HG02884 (cell line): ENCODE data around the gene TCF12.
"Not testable (repeated sequence)": the region's sequence is repeated elsewhere in the genome, so short reads cannot be mapped to it uniquely, and the experiment has no call there.

ENCODE experiments used
- ATAC-seq: cut with Tn5 transposase; IDR thresholded peaks from one replicate; pipeline ENCODE4 v1.9.1; 2021; ENCODE audit warnings: mild to moderate bottlenecking, moderate library complexity; ENCODE audit not compliant: unreplicated experiment

TCF12 gene

DNA sequence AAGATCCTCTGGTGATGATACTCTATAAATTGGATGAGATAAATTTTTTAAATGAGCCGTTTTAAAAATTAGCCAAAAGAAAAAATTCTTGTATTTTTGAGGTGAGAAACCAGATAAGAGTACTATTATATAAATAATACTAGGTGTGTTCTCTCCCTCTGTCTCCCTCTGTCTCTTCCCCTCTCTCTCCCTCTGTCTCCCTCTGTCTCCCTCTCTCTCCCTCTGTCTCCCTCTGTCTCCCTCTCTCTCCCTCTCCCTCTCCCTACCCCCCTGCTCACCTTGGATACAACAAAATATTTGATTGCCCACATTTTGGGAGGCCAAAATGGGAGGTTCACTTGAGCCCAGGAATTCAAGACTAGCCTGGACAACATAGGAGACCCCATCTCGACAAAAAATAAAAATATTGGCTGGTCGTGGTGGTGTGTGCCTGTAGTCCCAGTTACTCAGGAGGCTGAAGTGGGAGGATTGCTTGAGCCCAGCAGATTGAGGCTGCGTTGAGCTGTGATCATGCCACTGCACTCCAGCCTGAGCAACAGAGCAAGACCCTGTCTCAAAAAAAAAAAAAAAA is 168.5 kb downstream of the TCF12 start:
- ATAC-seq: no peak

DNA sequence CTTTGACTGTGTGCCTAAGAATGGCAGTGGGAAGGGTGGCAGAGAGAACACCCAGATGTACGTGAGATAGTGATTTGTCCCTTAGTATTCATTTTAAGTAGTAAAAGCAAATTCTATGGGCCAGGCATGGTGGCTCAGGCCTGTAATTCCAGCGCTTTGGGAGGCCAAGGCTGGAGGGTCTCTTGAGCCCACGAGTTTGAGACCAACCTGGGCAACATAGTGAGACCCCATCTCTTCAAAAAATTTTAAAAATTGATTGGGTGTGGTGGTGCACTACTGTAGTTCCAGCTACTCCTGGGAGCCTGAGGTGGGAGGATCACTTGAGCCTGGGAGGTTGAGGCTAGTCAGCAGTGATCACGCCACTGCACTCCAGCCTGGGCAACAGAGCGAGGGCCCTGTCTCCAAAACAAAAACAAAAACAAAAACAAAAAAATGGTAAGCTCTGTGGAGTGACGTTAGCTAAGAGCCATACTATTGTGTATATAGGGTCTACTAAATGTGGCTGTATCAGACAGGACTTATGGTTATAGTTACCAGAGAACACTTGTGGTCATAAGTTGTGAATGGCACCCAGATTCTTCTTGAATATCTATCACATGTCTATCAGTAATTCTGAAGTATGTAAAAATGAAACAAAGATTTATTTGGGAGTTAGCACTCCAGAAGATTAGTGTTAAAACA is 171.5 kb downstream of the TCF12 start:
- ATAC-seq: no peak

- no peak for ATAC-seq
Measured at GRCh38 chr15:57090496-57090859, 172.0 kb downstream of the TCF12 start.

GRCh38 chr15:57091636-57092035 is 173.2 kb downstream of the TCF12 start:
- ATAC-seq: no peak

DNA sequence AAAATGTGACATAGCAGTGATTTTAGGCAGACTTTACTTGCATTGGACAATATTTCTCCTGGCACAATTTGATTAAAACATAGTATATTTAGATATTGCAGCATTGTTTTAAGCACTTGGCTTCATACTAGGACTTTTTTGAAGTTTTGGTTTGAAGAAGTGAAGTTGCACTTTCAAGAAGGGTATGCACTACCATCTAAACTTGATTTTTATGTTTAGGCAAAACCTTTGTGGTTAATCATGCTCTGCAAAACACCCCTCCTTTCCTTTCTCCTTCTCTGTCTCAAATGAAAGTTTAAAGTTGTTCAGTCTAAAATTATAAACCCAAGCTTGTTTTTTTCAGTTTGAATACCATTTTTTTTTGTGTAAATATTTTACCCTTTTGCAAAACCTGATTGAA is 173.8 kb downstream of the TCF12 start:
- ATAC-seq: no peak

GRCh38 chr15:57094321-57095257 is 176.1 kb downstream of the TCF12 start:
- no peak for ATAC-seq

DNA sequence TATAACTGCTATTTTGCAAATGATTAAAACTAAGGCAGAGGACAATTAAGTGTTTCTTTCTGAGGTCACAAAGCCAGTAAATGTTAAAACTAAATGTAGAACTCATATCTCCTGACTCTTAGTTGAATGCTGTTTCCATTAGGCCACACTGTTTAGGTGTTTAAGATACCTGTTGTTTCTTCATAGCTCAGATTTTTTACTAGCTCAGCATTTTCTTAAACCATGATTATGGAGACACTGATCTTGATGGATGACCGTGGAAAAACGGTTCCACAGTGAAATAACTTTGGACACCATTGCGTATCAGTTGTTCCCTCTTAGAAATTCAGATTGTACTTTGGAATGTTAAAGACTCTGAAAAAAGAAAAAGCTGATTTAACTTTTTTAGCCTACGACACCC is 177.5 kb downstream of the TCF12 start:
- ATAC-seq: no peak

- ATAC-seq: no peak
Measured at GRCh38 chr15:57097246-57097645, 178.8 kb downstream of the TCF12 start.

- not testable (repeated sequence) for ATAC-seq
Measured at GRCh38 chr15:57097919-57098543, 179.6 kb downstream of the TCF12 start.

- ATAC-seq: no peak
Measured at GRCh38 chr15:57098896-57099295, 180.5 kb downstream of the TCF12 start.

GRCh38 chr15:57100136-57100539 is 181.7 kb downstream of the TCF12 start:
- no peak for ATAC-seq

- ATAC-seq: no peak
Measured at GRCh38 chr15:57102858-57103257, 184.4 kb downstream of the TCF12 start.

DNA sequence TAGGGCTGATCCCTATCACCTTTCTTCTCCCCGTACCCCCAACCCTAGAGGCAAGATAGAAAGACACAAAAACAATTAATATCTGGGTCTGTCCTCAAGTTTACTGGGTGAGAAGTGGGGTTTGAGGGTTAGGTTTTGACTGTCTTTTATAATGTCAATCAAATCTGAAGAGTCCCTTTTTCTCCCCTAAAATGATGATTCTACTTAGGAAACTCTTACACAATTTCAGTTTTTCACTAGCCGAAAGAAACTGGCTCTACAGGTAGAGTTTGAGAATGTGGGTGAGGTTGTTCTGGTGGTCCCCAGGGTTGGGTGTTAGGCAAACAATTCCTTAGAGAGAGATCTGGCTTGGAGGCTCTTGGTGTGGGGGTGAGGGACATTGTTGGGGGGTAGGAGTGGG is 189.9 kb downstream of the TCF12 start:
- no peak for ATAC-seq

- no peak for ATAC-seq
Measured at GRCh38 chr15:57109005-57109404, 190.6 kb downstream of the TCF12 start.

- ATAC-seq: no peak
Measured at GRCh38 chr15:57111002-57111401, 192.6 kb downstream of the TCF12 start.

- ATAC-seq: no peak
Measured at GRCh38 chr15:57112178-57112577, 193.7 kb downstream of the TCF12 start.

- no peak for ATAC-seq
Measured at GRCh38 chr15:57114070-57114469, 195.6 kb downstream of the TCF12 start.

DNA sequence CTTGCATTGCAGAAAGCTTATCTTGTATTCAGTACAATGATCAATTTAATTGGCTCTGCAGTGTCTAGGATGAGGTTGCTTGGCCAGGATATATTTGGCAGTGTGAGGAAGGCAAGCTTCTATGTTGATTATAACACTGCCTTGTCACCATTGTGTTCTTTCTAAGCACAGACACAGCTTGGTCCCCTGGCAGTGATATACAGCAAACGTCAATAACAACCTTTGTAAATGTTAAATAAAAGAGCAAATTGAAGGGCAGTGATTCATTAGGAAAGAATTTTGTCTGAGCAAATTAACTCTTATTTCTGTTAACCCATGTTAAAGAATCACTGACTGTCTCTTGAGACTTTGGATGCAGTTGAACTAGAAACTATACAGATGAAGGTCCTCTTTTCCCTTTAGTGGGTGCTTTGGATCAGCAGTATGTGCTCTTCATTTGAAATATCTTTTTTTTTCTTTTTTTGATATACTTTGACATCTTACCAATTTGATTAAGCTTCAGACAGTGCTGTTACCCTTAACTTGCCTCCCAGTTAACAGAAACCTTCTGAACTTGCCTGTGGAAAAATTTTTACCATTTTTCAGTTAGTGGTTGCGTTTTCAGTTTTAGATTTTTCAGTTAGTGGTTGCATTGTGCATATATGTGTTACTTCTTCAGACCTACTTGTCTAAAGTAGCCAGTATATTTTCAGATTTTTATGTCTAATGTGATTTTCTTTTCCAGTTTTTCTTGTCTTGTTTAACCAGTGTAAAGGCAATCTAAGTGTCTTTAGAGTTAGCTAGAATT is 199.8 kb downstream of the TCF12 start:
- no peak for ATAC-seq

- no peak for ATAC-seq
Measured at GRCh38 chr15:57122080-57122840, 203.8 kb downstream of the TCF12 start.

- ATAC-seq: no peak
Measured at GRCh38 chr15:57124036-57124435, 205.6 kb downstream of the TCF12 start.
